SK-N-SH (cell line): ENCODE results near the gene BRDT. TPM values are rescaled to one million over a fixed set of nuclear protein-coding genes. Genes with fewer than 3 reads are reported as not detected.

ENCODE experiments used
- CTCF ChIA-PET: fragments of 300-600, 350-600 bp; formaldehyde crosslinking; extraction: SDS; loops from one replicate; lab custom pipeline; 2021; lab: Yijun Ruan, JAX
- POLR2A ChIA-PET: fragments of 350-600 bp; sonication (Branson Sonifier 250); formaldehyde crosslinking; extraction: SDS; loops from one replicate; lab custom pipeline; 2020; ENCODE audit warnings: antibody characterized with exemption, inconsistent platforms; lab: Yijun Ruan, JAX
- DNase-seq: peaks from one replicate; pipeline ENCODE4 v3.0.0; 2012
- H2AFZ ChIP-seq: fragments of 200-600 bp; sonication (generic); 2 replicates; pipeline ENCODE4 v1.8.1; 2016; ENCODE audit warnings: antibody characterized with exemption, mild to moderate bottlenecking, low read depth
- H3F3A ChIP-seq: fragments of 200-600 bp; sonication (generic); replicated peaks from 2 replicates; pipeline ENCODE3; 2016; ENCODE audit warnings: antibody characterized with exemption, mild to moderate bottlenecking; ENCODE audit not compliant: insufficient read depth
- H3K27ac ChIP-seq, 2 experiments: fragments of 200-500 bp in 1 of 2; fragments of 200-600 bp in 1 of 2; sonication (Bioruptor generic) in 1 of 2; sonication (generic), shearing (Covaris generic) in 1 of 2; 2 replicates each; pipeline versions ENCODE4 v1.5.1 to v1.6.1; 2014 to 2016; ENCODE audit warnings: low read depth in 2 of 2, inconsistent platforms in 1 of 2, low read length in 1 of 2, mild to moderate bottlenecking in 1 of 2, mixed read lengths in 1 of 2
- H3K27me3 ChIP-seq: fragments of 200-600 bp; sonication (generic), shearing (Covaris generic); 2 replicates; pipeline ENCODE4 v1.6.1; 2016; ENCODE audit warnings: mixed run types; ENCODE audit not compliant: insufficient read depth
- H3K36me3 ChIP-seq, 2 experiments: fragments of 200-500 bp in 1 of 2; fragments of 200-600 bp in 1 of 2; sonication (Bioruptor generic) in 1 of 2; sonication (generic) in 1 of 2; replicated peaks in 1 of 2; 2 replicates each; pipeline versions ENCODE3 to v1.5.1; 2014 to 2016; ENCODE audit warnings: low read length in 1 of 2, mild to moderate bottlenecking in 1 of 2; ENCODE audit not compliant: insufficient read depth in 2 of 2, control insufficient read depth in 1 of 2
- H3K4me1 ChIP-seq, 2 experiments: fragments of 200-500 bp in 1 of 2; fragments of 200-600 bp in 1 of 2; sonication (Bioruptor generic) in 1 of 2; sonication (generic), shearing (Covaris generic) in 1 of 2; 2 replicates each; pipeline versions ENCODE4 v1.5.1 to v1.6.1; 2014 to 2016; ENCODE audit warnings: low read depth in 1 of 2, low read length in 1 of 2, mixed run types in 1 of 2; ENCODE audit not compliant: insufficient read depth in 2 of 2, control insufficient read depth in 1 of 2
- H3K4me2 ChIP-seq: fragments of 200-600 bp; sonication (generic), shearing (Covaris generic); 2 replicates; pipeline ENCODE4 v1.6.1; 2017; ENCODE audit warnings: mixed run types
- H3K4me3 ChIP-seq, 2 experiments: fragments of 200-500 bp in 1 of 2; fragments of 200-600 bp in 1 of 2; sonication (Bioruptor generic) in 1 of 2; sonication (generic), shearing (Covaris generic) in 1 of 2; 2 replicates each; pipeline versions ENCODE4 v1.5.1 to v1.8.1; 2014 to 2016; ENCODE audit warnings: low read depth in 2 of 2, inconsistent platforms in 1 of 2, low read length in 1 of 2, mild to moderate bottlenecking in 1 of 2, mixed read lengths in 1 of 2, moderate library complexity in 1 of 2
- H3K79me2 ChIP-seq: fragments of 200-600 bp; sonication (generic); 2 replicates; pipeline ENCODE4 v1.8.1; 2017; ENCODE audit warnings: mild to moderate bottlenecking; ENCODE audit not compliant: insufficient read depth
- H3K9ac ChIP-seq: fragments of 200-600 bp; sonication (generic); 2 replicates; pipeline ENCODE4 v1.6.1; 2017; ENCODE audit warnings: mixed run types
- H3K9me2 ChIP-seq: fragments of 200-600 bp; sonication (generic); 2 replicates; pipeline ENCODE4 v1.6.1; 2017; ENCODE audit warnings: mixed run types
- H3K9me3 ChIP-seq: fragments of 200-600 bp; sonication (generic); 2 replicates; pipeline ENCODE4 v1.6.1; 2017; ENCODE audit warnings: mixed run types, mild to moderate bottlenecking, moderate library complexity
- H4K20me1 ChIP-seq: fragments of 200-600 bp; sonication (generic); 2 replicates; pipeline ENCODE4 v1.6.1; 2017; ENCODE audit warnings: mild to moderate bottlenecking, mixed run types; ENCODE audit not compliant: insufficient read depth
- ELF1 ChIP-seq: IDR thresholded peaks from 2 replicates; pipeline ENCODE4 v1.4.0; 2012
- EP300 ChIP-seq, 2 experiments: IDR thresholded peaks; 2 replicates each; pipeline versions ENCODE4 v1.4.0 to v1.6.1; 2012; ENCODE audit warnings: borderline replicate concordance in 1 of 2, low read depth in 1 of 2, low read length in 1 of 2
- FOSL2 ChIP-seq: IDR thresholded peaks from 2 replicates; pipeline ENCODE4 v1.4.0; 2012; ENCODE audit warnings: low read depth, mild to moderate bottlenecking, moderate library complexity, borderline replicate concordance
- FOXJ3 ChIP-seq: sonication (generic); formaldehyde crosslinking; IDR thresholded peaks from 2 replicates; pipeline ENCODE4 v1.5.1; 2020; ENCODE audit warnings: mild to moderate bottlenecking, missing genetic modification reagents
- GABPA ChIP-seq: IDR thresholded peaks from 2 replicates; pipeline ENCODE4 v1.4.0; 2012; ENCODE audit warnings: low read depth, mild to moderate bottlenecking
- JUND ChIP-seq: IDR thresholded peaks from 2 replicates; pipeline ENCODE4 v1.4.0; 2012
- MEF2A ChIP-seq: IDR thresholded peaks from 2 replicates; pipeline ENCODE4 v1.4.0; 2012; ENCODE audit warnings: low read depth, borderline replicate concordance
- NFIC ChIP-seq: IDR thresholded peaks from 2 replicates; pipeline ENCODE4 v1.4.0; 2012; ENCODE audit warnings: borderline replicate concordance
- NRF1 ChIP-seq: IDR thresholded peaks from 2 replicates; pipeline ENCODE4 v1.6.1; 2012; ENCODE audit warnings: low read depth, mild to moderate bottlenecking, low read length
- POLR2AphosphoS5 ChIP-seq: IDR thresholded peaks from 2 replicates; pipeline ENCODE4 v1.6.1; 2012; ENCODE audit warnings: low read depth, low read length
- RCOR1 ChIP-seq: fragments of 150-350 bp; IDR thresholded peaks from 2 replicates; pipeline ENCODE4 v1.6.1; 2017; ENCODE audit warnings: antibody characterized with exemption, low read length
- RFX5 ChIP-seq: IDR thresholded peaks from 2 replicates; pipeline ENCODE4 v1.6.1; 2012; ENCODE audit warnings: mild to moderate bottlenecking, improper control_type of control experiment, low read length
- SIN3A ChIP-seq: IDR thresholded peaks from 2 replicates; pipeline ENCODE4 v1.6.1; 2012; ENCODE audit warnings: low read depth, mild to moderate bottlenecking, low read length, moderate library complexity, borderline replicate concordance
- TAF1 ChIP-seq: IDR thresholded peaks from 2 replicates; pipeline ENCODE4 v1.6.1; 2012; ENCODE audit warnings: low read depth, mild to moderate bottlenecking, low read length, moderate library complexity, borderline replicate concordance
- TCF12 ChIP-seq: IDR thresholded peaks from 2 replicates; pipeline ENCODE4 v1.4.0; 2012
- TEAD4 ChIP-seq: IDR thresholded peaks from 2 replicates; pipeline ENCODE4 v1.4.0; 2012; ENCODE audit warnings: mild to moderate bottlenecking, borderline replicate concordance; ENCODE audit not compliant: insufficient read depth
- WGBS: methylation state at CpG from one replicate; pipeline ENCODE4 v1.1.6; 2017; ENCODE audit warnings: low lambda C conversion rate; 5-methylcytosine and 5-hydroxymethylcytosine counted together
- polyA plus RNA-seq, 3 experiments: library from polyadenylated mRNA; depleted of rRNA; stranded (reverse); fragments of >200 nt; gene quantifications; 2 replicates each; pipeline ENCODE4 v1.2.3, GENCODE V29; 2012
- TF ChIP-seq, protein P1 (sequence below): IDR thresholded peaks from 2 replicates; pipeline ENCODE4 v1.4.0; 2012; ENCODE audit warnings: low read depth, borderline replicate concordance
- TF ChIP-seq, protein P2 (sequence below): IDR thresholded peaks from 2 replicates; pipeline ENCODE4 v1.4.0; 2012; ENCODE audit warnings: low read depth, borderline replicate concordance
- TF ChIP-seq, protein P3 (sequence below): IDR thresholded peaks from 2 replicates; pipeline ENCODE4 v1.6.1; 2012; ENCODE audit warnings: mild to moderate bottlenecking, low read depth, low read length, moderate library complexity

BRDT gene
- polyA plus RNA-seq, 1 of the 3 experiments (the other 2 are of a cell fraction), result not detected

DNA sequence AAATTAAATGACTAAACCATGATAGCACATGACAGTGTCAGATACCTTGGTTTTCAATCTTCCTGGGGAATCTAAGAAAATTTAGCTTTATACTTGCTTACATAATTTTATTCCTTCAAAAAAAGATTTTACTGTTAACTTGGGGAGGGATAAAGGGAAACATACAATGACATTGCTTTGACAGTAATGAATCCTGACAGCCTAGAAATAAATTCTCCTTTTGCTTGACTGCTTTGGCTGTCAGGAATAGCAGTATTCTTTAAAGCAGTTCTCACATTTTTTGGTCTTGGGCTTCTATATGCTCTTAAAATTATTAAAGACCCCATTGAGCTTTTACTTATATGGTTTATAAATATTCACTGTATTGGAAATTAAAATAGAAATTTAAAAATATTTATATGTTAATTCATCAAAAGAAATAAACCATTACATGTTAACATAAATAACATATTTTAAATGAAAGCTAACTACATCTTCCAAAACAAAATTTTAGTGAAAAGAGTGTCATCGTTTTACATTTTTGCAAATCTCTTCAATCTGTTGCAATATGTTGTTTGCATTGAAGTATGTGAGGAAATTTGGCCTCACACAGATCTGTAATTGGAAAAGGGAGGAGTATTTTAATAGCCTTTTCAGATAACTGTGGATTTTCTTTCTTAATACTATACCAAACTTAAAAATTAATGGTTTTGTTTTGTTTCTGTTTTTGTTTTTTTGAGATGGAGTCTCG, 96.7 kb downstream of the BRDT start:
- no peak overlapping the region for H3K4me2 ChIP-seq
- no peaks in the 10 kb centered on the region for H3K9me3 ChIP-seq
- no peak overlapping the region for H3K4me3 ChIP-seq
- no peaks in the 10 kb centered on the region for H4K20me1 ChIP-seq
- H3K36me3 ChIP-seq, result no peaks in the 10 kb centered on the region
- TF ChIP-seq EP300 (IDR thresholded peaks at IDR 0.05; ENCODE audit: borderline replicate concordance in 1 of 2, low read depth in 1 of 2, low read length in 1 of 2) (no peak), RFX5 (no peak), RCOR1 (no peak), NRF1 (no peak), JUND (no peak), FOXJ3 (CRISPR knock-in tag) (no peak), POLR2AphosphoS5 (no peak), FOSL2 (no peak), TAF1 (no peak), NFIC (no peak), MEF2A (no peak), GABPA (no peak), SIN3A (no peak), TEAD4 (no peak), ELF1 (no peak), TCF12 (no peak)
- TF ChIP-seq, protein P1, sequence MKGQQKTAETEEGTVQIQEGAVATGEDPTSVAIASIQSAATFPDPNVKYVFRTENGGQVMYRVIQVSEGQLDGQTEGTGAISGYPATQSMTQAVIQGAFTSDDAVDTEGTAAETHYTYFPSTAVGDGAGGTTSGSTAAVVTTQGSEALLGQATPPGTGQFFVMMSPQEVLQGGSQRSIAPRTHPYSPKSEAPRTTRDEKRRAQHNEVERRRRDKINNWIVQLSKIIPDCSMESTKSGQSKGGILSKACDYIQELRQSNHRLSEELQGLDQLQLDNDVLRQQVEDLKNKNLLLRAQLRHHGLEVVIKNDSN, result no peak
- TF ChIP-seq, protein P2, sequence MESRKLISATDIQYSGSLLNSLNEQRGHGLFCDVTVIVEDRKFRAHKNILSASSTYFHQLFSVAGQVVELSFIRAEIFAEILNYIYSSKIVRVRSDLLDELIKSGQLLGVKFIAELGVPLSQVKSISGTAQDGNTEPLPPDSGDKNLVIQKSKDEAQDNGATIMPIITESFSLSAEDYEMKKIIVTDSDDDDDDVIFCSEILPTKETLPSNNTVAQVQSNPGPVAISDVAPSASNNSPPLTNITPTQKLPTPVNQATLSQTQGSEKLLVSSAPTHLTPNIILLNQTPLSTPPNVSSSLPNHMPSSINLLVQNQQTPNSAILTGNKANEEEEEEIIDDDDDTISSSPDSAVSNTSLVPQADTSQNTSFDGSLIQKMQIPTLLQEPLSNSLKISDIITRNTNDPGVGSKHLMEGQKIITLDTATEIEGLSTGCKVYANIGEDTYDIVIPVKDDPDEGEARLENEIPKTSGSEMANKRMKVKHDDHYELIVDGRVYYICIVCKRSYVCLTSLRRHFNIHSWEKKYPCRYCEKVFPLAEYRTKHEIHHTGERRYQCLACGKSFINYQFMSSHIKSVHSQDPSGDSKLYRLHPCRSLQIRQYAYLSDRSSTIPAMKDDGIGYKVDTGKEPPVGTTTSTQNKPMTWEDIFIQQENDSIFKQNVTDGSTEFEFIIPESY, result no peak
- TF ChIP-seq, protein P3, sequence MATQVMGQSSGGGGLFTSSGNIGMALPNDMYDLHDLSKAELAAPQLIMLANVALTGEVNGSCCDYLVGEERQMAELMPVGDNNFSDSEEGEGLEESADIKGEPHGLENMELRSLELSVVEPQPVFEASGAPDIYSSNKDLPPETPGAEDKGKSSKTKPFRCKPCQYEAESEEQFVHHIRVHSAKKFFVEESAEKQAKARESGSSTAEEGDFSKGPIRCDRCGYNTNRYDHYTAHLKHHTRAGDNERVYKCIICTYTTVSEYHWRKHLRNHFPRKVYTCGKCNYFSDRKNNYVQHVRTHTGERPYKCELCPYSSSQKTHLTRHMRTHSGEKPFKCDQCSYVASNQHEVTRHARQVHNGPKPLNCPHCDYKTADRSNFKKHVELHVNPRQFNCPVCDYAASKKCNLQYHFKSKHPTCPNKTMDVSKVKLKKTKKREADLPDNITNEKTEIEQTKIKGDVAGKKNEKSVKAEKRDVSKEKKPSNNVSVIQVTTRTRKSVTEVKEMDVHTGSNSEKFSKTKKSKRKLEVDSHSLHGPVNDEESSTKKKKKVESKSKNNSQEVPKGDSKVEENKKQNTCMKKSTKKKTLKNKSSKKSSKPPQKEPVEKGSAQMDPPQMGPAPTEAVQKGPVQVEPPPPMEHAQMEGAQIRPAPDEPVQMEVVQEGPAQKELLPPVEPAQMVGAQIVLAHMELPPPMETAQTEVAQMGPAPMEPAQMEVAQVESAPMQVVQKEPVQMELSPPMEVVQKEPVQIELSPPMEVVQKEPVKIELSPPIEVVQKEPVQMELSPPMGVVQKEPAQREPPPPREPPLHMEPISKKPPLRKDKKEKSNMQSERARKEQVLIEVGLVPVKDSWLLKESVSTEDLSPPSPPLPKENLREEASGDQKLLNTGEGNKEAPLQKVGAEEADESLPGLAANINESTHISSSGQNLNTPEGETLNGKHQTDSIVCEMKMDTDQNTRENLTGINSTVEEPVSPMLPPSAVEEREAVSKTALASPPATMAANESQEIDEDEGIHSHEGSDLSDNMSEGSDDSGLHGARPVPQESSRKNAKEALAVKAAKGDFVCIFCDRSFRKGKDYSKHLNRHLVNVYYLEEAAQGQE, result no peak
- TF ChIP-seq, all 33 proteins: peak for 0
- Histone ChIP-seq H3K9me2 (no peaks in the 10 kb centered on the region), H3K4me1 (no peaks in the 10 kb centered on the region; a peak in 1 of 4 replicates), H3K9ac (no peak overlapping the region), H2AFZ (no peak overlapping the region), H3K27ac (no peak overlapping the region), H3K27me3 (peaks cover 5% of the 10 kb centered on the region; the same call in 1 of the 2 replicates), H3F3A (no peaks in the 10 kb centered on the region), H3K79me2 (no peaks in the 10 kb centered on the region)
- DNase-seq, result no peak
- ChIA-PET POLR2A (no interaction called here), CTCF (no interaction called here)
- WGBS, result 30% methylated on average over 2 of the region's 2 CpGs
